WTC11 (cell line): ENCODE measurements around the gene IKBKE. TPM values are rescaled to one million over a fixed set of nuclear protein-coding genes. Genes with fewer than 3 reads are reported as not detected.

Experiments used
- ATAC-seq: fragments of 200-7000 bp; cut with Tn5 transposase; 2 replicates; pipeline ENCODE4 v1.10.0; 2021; ENCODE audit warnings: mild to moderate bottlenecking, moderate library complexity
- CTCF ChIA-PET: fragments of 300-600 bp; sonication (Branson Sonifier 250); formaldehyde crosslinking; loops from one replicate; lab custom pipeline; 2021; ENCODE audit warnings: antibody characterized with exemption; lab: Charles Lee
- POLR2A ChIA-PET: fragments of 350-600 bp; sonication (Branson Sonifier 250); formaldehyde crosslinking; loops from one replicate; lab custom pipeline; 2021; ENCODE audit warnings: antibody characterized with exemption; lab: Charles Lee
- DNase-seq: peaks from one replicate; pipeline ENCODE4 v3.0.0; 2021; ENCODE audit warnings: low spot score
- H3K27ac Mint-ChIP-seq: 2 replicates; pipeline ENCODE4 v1.8.0; 2021; ENCODE audit warnings: mixed read lengths
- H3K27me3 Mint-ChIP-seq: 2 replicates; pipeline ENCODE4 v1.8.0; 2021; ENCODE audit warnings: low read depth, mild to moderate bottlenecking, moderate library complexity, mixed read lengths
- H3K36me3 Mint-ChIP-seq: 2 replicates; pipeline ENCODE4 v1.8.0; 2021; ENCODE audit warnings: mixed read lengths
- H3K4me1 Mint-ChIP-seq: 2 replicates; pipeline ENCODE4 v1.8.0; 2022; ENCODE audit warnings: mixed read lengths
- H3K4me3 Mint-ChIP-seq: 2 replicates; pipeline ENCODE4 v1.8.0; 2021; ENCODE audit warnings: mild to moderate bottlenecking, moderate library complexity, mixed read lengths
- H3K9me3 Mint-ChIP-seq: 2 replicates; pipeline ENCODE4 v1.8.0; 2021; ENCODE audit warnings: mixed read lengths
- ATF1 ChIP-seq: sonication (generic); formaldehyde crosslinking; IDR thresholded peaks from 2 replicates; pipeline ENCODE4 v1.8.1; 2023; ENCODE audit warnings: mild to moderate bottlenecking, moderate library complexity, missing genetic modification reagents
- CDX4 ChIP-seq: fragments of 250-450 bp; sonication (Bioruptor Pico); IDR thresholded peaks from 2 replicates; pipeline ENCODE4 v1.9.0; 2021; ENCODE audit warnings: moderate library complexity, mild to moderate bottlenecking, inconsistent platforms, borderline replicate concordance
- E2F1 ChIP-seq: sonication (generic); formaldehyde crosslinking; IDR thresholded peaks from 2 replicates; pipeline ENCODE4 v1.8.0; 2022; ENCODE audit warnings: mild to moderate bottlenecking, missing genetic modification reagents
- E2F4 ChIP-seq: sonication (generic); formaldehyde crosslinking; IDR thresholded peaks from 2 replicates; pipeline ENCODE4 v1.8.1; 2022; ENCODE audit warnings: low read depth, mild to moderate bottlenecking, moderate library complexity, missing genetic modification reagents, borderline replicate concordance
- E2F5 ChIP-seq: sonication (generic); formaldehyde crosslinking; IDR thresholded peaks from 2 replicates; pipeline ENCODE4 v1.8.1; 2022; ENCODE audit warnings: mild to moderate bottlenecking, moderate library complexity, missing genetic modification reagents
- ESRRA ChIP-seq: sonication (generic); formaldehyde crosslinking; IDR thresholded peaks from 2 replicates; pipeline ENCODE4 v1.8.1; 2022; ENCODE audit warnings: mild to moderate bottlenecking, missing genetic modification reagents, borderline replicate concordance
- FOXP4 ChIP-seq: sonication (generic); formaldehyde crosslinking; IDR thresholded peaks from 2 replicates; pipeline ENCODE4 v1.8.0; 2022; ENCODE audit warnings: mild to moderate bottlenecking, missing genetic modification reagents
- JUN ChIP-seq: sonication (generic); formaldehyde crosslinking; IDR thresholded peaks from 2 replicates; pipeline ENCODE4 v1.8.0; 2023; ENCODE audit warnings: mild to moderate bottlenecking, missing genetic modification reagents
- KAT7 ChIP-seq: sonication (generic); formaldehyde crosslinking; IDR thresholded peaks from 2 replicates; pipeline ENCODE4 v1.8.1; 2023; ENCODE audit warnings: missing genetic modification reagents, mild to moderate bottlenecking, borderline replicate concordance
- NFE2L1 ChIP-seq: sonication (generic); formaldehyde crosslinking; IDR thresholded peaks from 2 replicates; pipeline ENCODE4 v1.8.1; 2023; ENCODE audit warnings: missing genetic modification reagents
- NR2C2 ChIP-seq: sonication (generic); formaldehyde crosslinking; IDR thresholded peaks from 2 replicates; pipeline ENCODE4 v1.8.0; 2022; ENCODE audit warnings: mild to moderate bottlenecking, missing genetic modification reagents
- TCF7 ChIP-seq: sonication (generic); formaldehyde crosslinking; IDR thresholded peaks from 2 replicates; pipeline ENCODE4 v1.8.0; 2022; ENCODE audit warnings: mild to moderate bottlenecking, low read depth, missing genetic modification reagents, moderate library complexity
- TEAD1 ChIP-seq: sonication (generic); formaldehyde crosslinking; IDR thresholded peaks from 2 replicates; pipeline ENCODE4 v1.8.0; 2022; ENCODE audit warnings: mild to moderate bottlenecking, missing genetic modification reagents
- TP53 ChIP-seq: sonication (generic); formaldehyde crosslinking; IDR thresholded peaks from 2 replicates; pipeline ENCODE4 v1.8.1; 2023; ENCODE audit warnings: mild to moderate bottlenecking, missing genetic modification reagents
- USF1 ChIP-seq: sonication (generic); formaldehyde crosslinking; IDR thresholded peaks from 2 replicates; pipeline ENCODE4 v1.8.0; 2022; ENCODE audit warnings: mild to moderate bottlenecking, missing genetic modification reagents
- ZMAT4 ChIP-seq: fragments of 250-450 bp; sonication (Bioruptor Pico); IDR thresholded peaks from 2 replicates; pipeline ENCODE4 v1.9.0; 2021; ENCODE audit warnings: mild to moderate bottlenecking
- ZNF219 ChIP-seq: sonication (generic); formaldehyde crosslinking; IDR thresholded peaks from 2 replicates; pipeline ENCODE4 v1.8.0; 2023; ENCODE audit warnings: missing genetic modification reagents, mild to moderate bottlenecking, borderline replicate concordance
- ZNF232 ChIP-seq: sonication (generic); formaldehyde crosslinking; IDR thresholded peaks from 2 replicates; pipeline ENCODE4 v1.8.0; 2022; ENCODE audit warnings: mild to moderate bottlenecking, missing genetic modification reagents
- ZNF512 ChIP-seq: sonication (generic); formaldehyde crosslinking; IDR thresholded peaks from 2 replicates; pipeline ENCODE4 v1.8.1; 2022; ENCODE audit warnings: missing genetic modification reagents, borderline replicate concordance
- ZNF671 ChIP-seq: fragments of 250-450 bp; sonication (Bioruptor Pico); IDR thresholded peaks from 2 replicates; pipeline ENCODE4 v1.8.0; 2021; ENCODE audit warnings: mild to moderate bottlenecking
- total RNA-seq: library from RNA; stranded (reverse); gene quantifications from 3 replicates; pipeline ENCODE4 v1.2.3, GENCODE V29; 2021

Gene IKBKE
- total RNA-seq, 1 experiment from 2014 or later, result 8.1 TPM

GRCh38 chr1:206535853-206536188 lies 65.5 kb downstream of the IKBKE start:
- Mint-ChIP-seq H3K27me3 (no peaks in the 10 kb centered on the region), H3K27ac (no peak overlapping the region), H3K4me1 (peaks cover 5% of the 10 kb centered on the region), H3K36me3 (no peaks in the 10 kb centered on the region), H3K9me3 (no peaks in the 10 kb centered on the region), H3K4me3 (no peak overlapping the region)
- DNase-seq (no peak), ATAC-seq (no peak)
- TF ChIP-seq E2F1 (CRISPR knock-in tag) (no peak), NFE2L1 (CRISPR knock-in tag) (no peak), ZNF219 (CRISPR knock-in tag) (no peak), TEAD1 (CRISPR knock-in tag) (no peak), JUN (no peak), ZNF232 (CRISPR knock-in tag) (no peak), NR2C2 (CRISPR knock-in tag) (no peak), E2F5 (CRISPR knock-in tag) (no peak), ZNF512 (CRISPR knock-in tag) (no peak)
- CTCF ChIA-PET, result interaction anchor here (0.9 to 4.1 kb wide), 5 partner anchors 10 to 371 kb away, joined by 3 to 18 read pairs (median 5); no protein-coding TSS in a partner anchor
- POLR2A ChIA-PET, result no interaction called here

GRCh38 chr1:206537141-206537540 lies 66.9 kb downstream of the IKBKE start:
- Mint-ChIP-seq H3K27ac (no peak overlapping the region), H3K4me3 (no peak overlapping the region), H3K9me3 (no peaks in the 10 kb centered on the region), H3K4me1 (peaks cover 5% of the 10 kb centered on the region), H3K36me3 (no peaks in the 10 kb centered on the region), H3K27me3 (no peaks in the 10 kb centered on the region)
- DNase-seq (no peak), ATAC-seq (peak; percentile 38)
- ChIA-PET POLR2A (interaction anchor here (1.2 kb wide), 1 partner anchor 39 kb away, joined by 3 read pairs; no protein-coding TSS in a partner anchor), CTCF (interaction anchor here (0.7 to 4.1 kb wide), 7 partner anchors 8 to 47 kb away, joined by 3 to 18 read pairs (median 6); partner anchors contain the start of gene RASSF5)
- TF ChIP-seq KAT7 (CRISPR knock-in tag), result no peak
- no peak for TF ChIP-seq CDX4
- no peak for TF ChIP-seq ESRRA (CRISPR knock-in tag)
- no peak for TF ChIP-seq ATF1 (CRISPR knock-in tag)
- TF ChIP-seq E2F4, result no peak
- no peak for TF ChIP-seq ZMAT4 (CRISPR knock-in tag)

- POLR2A ChIA-PET, result no interaction called here
- ATAC-seq (no peak), DNase-seq (no peak)
- H3K9me3 Mint-ChIP-seq, result no peaks in the 10 kb centered on the region
- CTCF ChIA-PET, result interaction anchor here (0.6 kb wide), 1 partner anchor 59 kb away, joined by 3 read pairs; no protein-coding TSS in a partner anchor
- TF ChIP-seq TP53 (CRISPR knock-in tag) (no peak), FOXP4 (CRISPR knock-in tag) (no peak), ZNF671 (no peak), USF1 (no peak), TCF7 (CRISPR knock-in tag) (no peak)
- TF ChIP-seq, all 79 proteins: peak for 0
- H3K27ac Mint-ChIP-seq, result no peak overlapping the region
- peaks cover 5% of the 10 kb centered on the region for H3K4me1 Mint-ChIP-seq
- no peaks in the 10 kb centered on the region for H3K27me3 Mint-ChIP-seq
- H3K36me3 Mint-ChIP-seq, result no peaks in the 10 kb centered on the region
- no peak overlapping the region for H3K4me3 Mint-ChIP-seq
Observed at GRCh38 chr1:206538086-206538770, 68.0 kb downstream of the IKBKE start.
